ENCODE measurements around the gene FLT1.

Gene FLT1

DNA sequence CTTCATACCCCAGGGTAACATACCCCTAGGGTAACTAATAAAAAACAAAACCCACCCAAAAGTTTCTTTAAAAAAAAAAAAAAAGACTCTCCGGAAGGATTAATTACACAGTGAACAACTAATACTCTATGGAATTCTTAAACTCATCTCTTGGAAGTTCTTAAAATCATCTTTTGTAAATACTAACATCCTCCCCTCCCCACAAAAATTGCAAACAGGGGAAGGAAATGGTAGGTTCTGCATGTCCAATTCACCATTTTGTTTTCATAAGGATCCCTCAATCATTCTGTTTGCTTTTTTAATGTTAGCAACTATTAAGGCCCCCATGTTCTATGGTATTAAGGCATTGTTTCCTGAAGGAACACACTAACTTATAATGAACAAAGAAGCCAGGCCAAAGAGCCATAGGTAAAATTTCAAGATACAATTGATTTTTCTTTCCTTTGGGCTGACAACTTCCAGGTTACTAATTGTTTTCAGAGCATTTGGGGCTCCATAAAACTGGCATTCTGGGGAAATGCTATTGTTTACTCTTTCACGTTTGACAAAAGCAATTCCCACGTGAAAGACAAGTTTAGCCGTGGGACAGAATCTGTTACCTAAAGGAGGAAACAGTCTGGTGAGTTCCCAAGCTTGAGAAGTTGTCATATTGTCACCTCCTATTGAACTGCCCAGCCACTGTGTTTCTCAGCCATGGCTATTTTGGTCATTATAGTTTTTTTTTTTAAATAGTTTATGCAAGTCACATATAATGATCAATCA lies 107.0 kb downstream of the FLT1 start:
- no peak for TF ChIP-seq Cebpa-rat (IDR thresholded peaks at IDR 0.05)
- H3K27ac ChIP-seq, result no peak overlapping the region

DNA sequence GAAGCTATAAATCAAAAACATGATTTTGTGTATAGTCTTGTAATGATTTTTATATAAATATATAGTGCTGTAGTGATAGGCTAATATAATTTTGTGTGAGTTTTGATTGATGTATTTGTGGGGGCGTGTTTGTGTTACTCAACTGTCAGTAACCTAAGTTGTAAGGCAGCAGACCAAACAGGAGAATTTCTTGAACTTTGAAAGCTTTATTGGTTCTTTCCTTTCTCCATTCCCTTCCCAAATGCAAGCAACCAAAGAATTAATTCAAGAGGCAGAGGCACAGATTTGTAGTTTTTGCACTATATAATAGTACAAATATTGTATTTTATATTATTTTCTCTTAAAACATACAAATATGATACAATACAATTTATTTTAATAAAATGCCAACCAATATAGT lies 109.6 kb downstream of the FLT1 start:
- TF ChIP-seq Cebpa-rat (IDR thresholded peaks at IDR 0.05), result no peak
- Histone ChIP-seq H3K4me1 (peaks cover 7% of the 10 kb centered on the region; the same call in 1 of the 2 replicates), H3K27me3 (no peaks in the 10 kb centered on the region), H3K27ac (no peak overlapping the region), H3K9me3 (no peaks in the 10 kb centered on the region), H3K36me3 (peaks cover 59% of the 10 kb centered on the region), H4K20me1 (no peaks in the 10 kb centered on the region), H3K9ac (no peak overlapping the region), H3K4me2 (no peak overlapping the region), H3K4me3 (no peak overlapping the region)

More for the DNA sequence above, 107.0 kb downstream of the FLT1 start:
- no peaks in the 10 kb centered on the region for H4K20me1 ChIP-seq
- H3K4me2 ChIP-seq, result no peak overlapping the region
- no peaks in the 10 kb centered on the region for H3K27me3 ChIP-seq
- peaks cover 7% of the 10 kb centered on the region; the same call in 1 of the 2 replicates for H3K4me1 ChIP-seq
- H3K36me3 ChIP-seq, result peaks cover 67% of the 10 kb centered on the region
- H3K4me3 ChIP-seq, result no peak overlapping the region
- H3K9me3 ChIP-seq, result no peaks in the 10 kb centered on the region
- no peak overlapping the region for H3K9ac ChIP-seq

DNA sequence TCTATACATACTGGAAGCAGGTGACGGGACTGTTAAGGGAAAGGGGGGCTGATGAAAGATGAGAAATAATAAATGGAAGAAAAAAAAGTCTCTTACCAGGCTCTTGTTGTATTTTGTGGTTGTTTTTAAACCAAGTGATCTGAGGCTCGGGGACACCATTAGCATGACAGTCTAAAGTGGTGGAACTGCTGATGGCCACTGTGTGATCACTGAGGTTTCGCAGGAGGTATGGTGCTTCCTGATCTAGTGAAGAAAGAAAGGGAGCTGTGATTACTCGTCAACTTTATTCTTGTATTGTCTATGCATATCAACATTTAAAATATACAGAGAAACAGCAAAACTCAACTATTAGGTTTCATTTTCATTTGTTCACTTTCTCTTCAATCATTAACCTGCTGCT lies 110.1 kb downstream of the FLT1 start:
- no peak overlapping the region for H3K4me3 ChIP-seq
- H3K4me2 ChIP-seq, result no peak overlapping the region
- H3K9me3 ChIP-seq, result no peaks in the 10 kb centered on the region
- no peaks in the 10 kb centered on the region for H4K20me1 ChIP-seq
- peaks cover 57% of the 10 kb centered on the region for H3K36me3 ChIP-seq
- no peak overlapping the region for H3K27ac ChIP-seq
- H3K9ac ChIP-seq, result no peak overlapping the region
- peaks cover 7% of the 10 kb centered on the region; the same call in 1 of the 2 replicates for H3K4me1 ChIP-seq
- no peak for TF ChIP-seq Cebpa-rat (IDR thresholded peaks at IDR 0.05)
- H3K27me3 ChIP-seq, result no peaks in the 10 kb centered on the region

DNA sequence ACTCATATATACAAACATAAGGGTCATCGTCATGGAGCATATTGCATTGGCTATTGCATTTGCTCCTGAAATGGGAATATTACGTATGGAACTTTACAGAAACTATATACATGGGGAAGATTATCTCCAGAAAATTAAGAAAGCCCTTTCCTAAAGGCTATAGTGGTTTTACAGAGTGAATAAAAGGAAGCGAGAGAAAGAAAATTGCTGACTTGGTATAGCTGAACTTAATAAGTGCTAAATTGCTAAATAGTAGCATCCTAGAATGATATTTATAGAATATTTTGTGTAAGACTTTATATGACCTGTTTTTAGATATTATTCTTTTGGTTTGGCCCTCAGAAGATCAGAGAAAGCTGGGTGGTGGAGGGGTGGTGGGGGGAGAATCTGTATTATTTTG lies 114.6 kb downstream of the FLT1 start:
- H3K9me3 ChIP-seq, result no peaks in the 10 kb centered on the region
- no peak overlapping the region for H3K4me2 ChIP-seq
- H3K4me1 ChIP-seq, result peaks cover 5% of the 10 kb centered on the region; the same call in 1 of the 2 replicates
- TF ChIP-seq Cebpa-rat (IDR thresholded peaks at IDR 0.05), result no peak
- H3K4me3 ChIP-seq, result no peak overlapping the region
- no peak overlapping the region for H3K27ac ChIP-seq
- H4K20me1 ChIP-seq, result no peaks in the 10 kb centered on the region
- peaks cover 67% of the 10 kb centered on the region for H3K36me3 ChIP-seq
- H3K9ac ChIP-seq, result no peak overlapping the region
- no peaks in the 10 kb centered on the region for H3K27me3 ChIP-seq

DNA sequence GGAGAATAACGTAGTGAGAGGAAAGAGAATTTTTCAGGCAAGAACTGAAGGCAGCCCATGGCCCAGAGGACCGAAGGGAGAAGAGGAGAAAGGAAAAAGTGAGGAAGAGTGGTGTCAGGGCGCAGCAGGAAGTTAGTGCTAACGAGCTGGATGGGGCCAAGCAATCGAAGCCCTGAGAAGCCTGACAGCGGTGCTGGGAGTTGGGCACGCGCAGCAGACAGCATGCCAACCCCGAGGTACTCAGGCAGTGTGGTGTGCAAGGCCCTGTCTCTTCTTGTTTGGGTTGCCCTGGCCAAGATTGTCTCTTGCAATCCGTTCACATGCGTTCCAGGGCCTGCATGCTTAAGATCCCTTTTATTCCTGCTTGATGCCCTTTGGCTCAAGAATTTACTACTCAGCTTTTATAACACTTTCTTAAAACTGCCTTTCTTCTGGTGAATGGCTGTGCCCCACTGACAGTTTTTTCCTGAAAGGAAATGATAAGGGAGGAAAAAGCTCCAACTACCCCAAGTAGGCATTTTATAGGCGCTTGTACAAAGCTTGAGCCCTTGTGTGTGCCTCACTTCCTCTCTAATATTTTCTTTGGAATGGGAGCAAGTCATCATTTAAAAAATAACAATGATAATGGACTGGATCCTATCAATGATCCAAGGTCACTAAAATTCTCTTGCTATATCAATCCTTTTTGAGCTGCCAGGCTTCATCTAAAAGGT lies 115.4 kb downstream of the FLT1 start:
- H3K4me2 ChIP-seq, result no peak overlapping the region
- no peak for TF ChIP-seq Cebpa-rat (IDR thresholded peaks at IDR 0.05)
- H3K4me3 ChIP-seq, result no peak overlapping the region

DNA sequence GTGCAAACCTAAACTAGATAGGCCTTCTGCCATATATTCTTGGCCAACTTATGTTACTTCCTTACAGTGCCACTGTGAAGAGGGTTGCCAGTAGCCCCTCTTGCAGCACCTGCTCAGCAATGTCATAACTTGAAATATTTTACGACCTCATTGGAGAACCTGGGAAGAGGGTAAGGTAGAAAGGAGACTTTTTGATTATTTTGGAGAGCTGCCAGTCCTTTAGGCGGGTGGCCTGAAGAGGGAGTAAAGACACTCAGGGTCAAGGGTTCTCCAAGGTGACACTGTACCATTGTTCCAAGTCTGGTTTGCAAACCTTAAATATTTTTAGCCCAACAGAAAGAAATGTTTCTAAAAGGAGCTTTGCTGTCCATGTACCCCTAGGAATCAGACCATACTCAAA lies 118.3 kb downstream of the FLT1 start:
- Histone ChIP-seq H3K4me3 (no peak overlapping the region), H3K4me1 (0 out of 2 replicates have a peak, but pooled peaks cover 4% of the 10 kb centered on the region), H3K9me3 (no peaks in the 10 kb centered on the region), H3K9ac (no peak overlapping the region), H3K27me3 (no peaks in the 10 kb centered on the region), H3K27ac (no peak overlapping the region), H3K4me2 (no peak overlapping the region), H3K36me3 (peaks cover 47% of the 10 kb centered on the region), H4K20me1 (no peaks in the 10 kb centered on the region)
- TF ChIP-seq Cebpa-rat (IDR thresholded peaks at IDR 0.05), result no peak

More for the DNA sequence above, 115.4 kb downstream of the FLT1 start:
- H4K20me1 ChIP-seq, result no peaks in the 10 kb centered on the region
- H3K9ac ChIP-seq, result no peak overlapping the region
- peaks cover 64% of the 10 kb centered on the region for H3K36me3 ChIP-seq
- H3K27ac ChIP-seq, result no peak overlapping the region
- H3K27me3 ChIP-seq, result no peaks in the 10 kb centered on the region
- H3K9me3 ChIP-seq, result no peaks in the 10 kb centered on the region
- H3K4me1 ChIP-seq, result no peaks in the 10 kb centered on the region

DNA sequence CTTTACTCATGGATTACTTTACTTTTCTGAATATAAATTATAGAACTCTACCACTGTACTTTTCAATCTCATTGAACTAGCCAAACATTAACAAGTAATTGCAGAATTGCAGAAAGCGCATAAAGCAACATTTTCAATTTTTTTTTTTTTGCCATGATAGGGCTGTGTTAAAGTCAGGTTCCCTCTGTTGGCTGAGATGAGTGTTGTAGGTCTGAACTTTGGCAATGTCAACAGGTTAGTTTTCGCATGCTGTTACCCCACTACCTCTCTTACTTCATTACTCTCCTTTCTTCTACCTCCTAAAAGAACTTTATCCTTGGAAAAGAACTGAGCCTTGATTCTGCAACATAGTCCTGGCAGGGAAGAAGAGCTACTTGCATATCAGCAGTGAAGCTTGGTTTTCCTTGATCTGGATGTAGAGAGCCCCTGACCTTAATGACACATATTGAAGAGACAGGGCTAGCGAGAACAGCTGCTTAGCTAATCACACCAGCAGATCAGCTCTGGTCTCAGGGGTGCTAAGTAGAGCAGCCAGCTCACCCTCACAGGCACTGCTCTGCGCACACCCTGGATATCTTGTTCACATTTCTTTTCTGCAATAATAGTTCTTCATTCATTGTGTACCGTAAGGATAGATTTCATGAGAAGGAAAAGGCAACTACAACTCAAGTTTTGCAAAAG lies 119.5 kb downstream of the FLT1 start:
- H3K4me3 ChIP-seq, result no peak overlapping the region
- H3K9ac ChIP-seq, result no peak overlapping the region
- no peak overlapping the region for H3K4me2 ChIP-seq
- 0 out of 2 replicates have a peak, but pooled peaks cover 4% of the 10 kb centered on the region for H3K4me1 ChIP-seq
- H3K27me3 ChIP-seq, result no peaks in the 10 kb centered on the region
- peaks cover 40% of the 10 kb centered on the region for H3K36me3 ChIP-seq
- no peaks in the 10 kb centered on the region for H3K9me3 ChIP-seq
- no peak overlapping the region for H3K27ac ChIP-seq
- H4K20me1 ChIP-seq, result no peaks in the 10 kb centered on the region
- TF ChIP-seq Cebpa-rat (IDR thresholded peaks at IDR 0.05), result no peak

DNA sequence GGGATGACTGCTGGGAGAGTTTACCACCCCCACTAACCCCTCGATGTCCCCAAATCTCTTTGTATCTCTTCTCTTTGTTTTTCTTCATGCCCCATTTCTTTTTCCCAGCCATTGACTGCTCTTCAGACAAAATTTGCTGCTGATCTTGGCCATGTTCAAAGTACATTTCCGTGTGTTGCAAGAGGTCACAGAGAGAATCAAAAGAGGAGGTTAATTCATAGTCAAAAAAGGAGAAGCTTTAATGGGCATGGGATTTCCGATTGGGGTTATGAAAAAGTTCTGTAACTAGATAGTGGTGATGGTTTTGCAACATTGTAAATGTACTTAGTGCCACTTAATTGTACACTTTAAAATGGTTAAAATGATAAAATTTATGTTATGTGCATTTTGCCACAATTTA lies 121.1 kb downstream of the FLT1 start:
- H3K36me3 ChIP-seq, result peaks cover 39% of the 10 kb centered on the region
- H3K27me3 ChIP-seq, result no peaks in the 10 kb centered on the region
- H3K4me1 ChIP-seq, result 0 out of 2 replicates have a peak, but pooled peaks cover 4% of the 10 kb centered on the region
- H3K27ac ChIP-seq, result no peak overlapping the region
- H3K4me2 ChIP-seq, result no peak overlapping the region
- H3K4me3 ChIP-seq, result no peak overlapping the region
- H3K9me3 ChIP-seq, result 0 out of 2 replicates have a peak, but pooled peaks cover 2% of the 10 kb centered on the region
- no peak for TF ChIP-seq Cebpa-rat (IDR thresholded peaks at IDR 0.05)
- H4K20me1 ChIP-seq, result no peaks in the 10 kb centered on the region
- no peak overlapping the region for H3K9ac ChIP-seq

DNA sequence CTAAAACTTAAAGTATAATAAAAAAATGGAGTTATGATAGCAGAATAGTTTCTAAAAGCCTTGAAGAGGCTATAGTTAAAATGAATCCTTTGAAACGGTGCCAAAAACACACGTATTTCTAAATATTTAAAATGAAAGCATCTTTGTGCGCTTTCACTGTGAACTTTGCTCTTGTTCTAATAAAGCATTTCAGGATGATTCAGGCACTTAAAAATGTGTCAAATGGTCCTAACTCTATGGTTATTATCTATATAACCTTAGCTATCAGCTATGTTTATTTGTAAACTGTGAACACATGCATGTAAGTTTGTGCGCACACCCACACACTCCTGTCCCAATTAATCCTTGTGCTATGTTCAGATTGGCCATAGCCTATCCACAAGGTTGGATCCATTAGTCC lies 124.5 kb downstream of the FLT1 start:
- H3K27ac ChIP-seq, result no peak overlapping the region
- peaks cover 47% of the 10 kb centered on the region for H3K36me3 ChIP-seq
- H3K9ac ChIP-seq, result no peak overlapping the region
- no peak overlapping the region for H3K4me3 ChIP-seq
- H3K4me1 ChIP-seq, result 0 out of 2 replicates have a peak, but pooled peaks cover 4% of the 10 kb centered on the region
- no peaks in the 10 kb centered on the region for H3K27me3 ChIP-seq
- no peak overlapping the region for H3K4me2 ChIP-seq
- no peak for TF ChIP-seq Cebpa-rat (IDR thresholded peaks at IDR 0.05)
- no peaks in the 10 kb centered on the region for H4K20me1 ChIP-seq
- H3K9me3 ChIP-seq, result 0 out of 2 replicates have a peak, but pooled peaks cover 3% of the 10 kb centered on the region

Data from BLaER1 (cell line).